NCI-H345 treated with DMSO at 0.1 percent for 48 hours (cell line): ENCODE data around the gene GLYATL1B.
A peak's percentile ranks its signal among the peaks of the same experiment; 100 is the strongest.
"Not testable (repeated sequence)": the region's sequence is repeated elsewhere in the genome, so short reads cannot be mapped to it uniquely, and the experiment has no call there.

Experiments used
- DNase-seq: peaks from one replicate; lab custom pipeline; 2025; ENCODE audit not compliant: unreplicated experiment; lab: John Stamatoyannopoulos, UW

GLYATL1B gene

GRCh38 chr11:59095225-59095624 is 9.1 kb downstream of the GLYATL1B start:
- not testable (repeated sequence) for DNase-seq

GRCh38 chr11:59095972-59096575 is 10.0 kb downstream of the GLYATL1B start:
- DNase-seq = not testable (repeated sequence)

DNA sequence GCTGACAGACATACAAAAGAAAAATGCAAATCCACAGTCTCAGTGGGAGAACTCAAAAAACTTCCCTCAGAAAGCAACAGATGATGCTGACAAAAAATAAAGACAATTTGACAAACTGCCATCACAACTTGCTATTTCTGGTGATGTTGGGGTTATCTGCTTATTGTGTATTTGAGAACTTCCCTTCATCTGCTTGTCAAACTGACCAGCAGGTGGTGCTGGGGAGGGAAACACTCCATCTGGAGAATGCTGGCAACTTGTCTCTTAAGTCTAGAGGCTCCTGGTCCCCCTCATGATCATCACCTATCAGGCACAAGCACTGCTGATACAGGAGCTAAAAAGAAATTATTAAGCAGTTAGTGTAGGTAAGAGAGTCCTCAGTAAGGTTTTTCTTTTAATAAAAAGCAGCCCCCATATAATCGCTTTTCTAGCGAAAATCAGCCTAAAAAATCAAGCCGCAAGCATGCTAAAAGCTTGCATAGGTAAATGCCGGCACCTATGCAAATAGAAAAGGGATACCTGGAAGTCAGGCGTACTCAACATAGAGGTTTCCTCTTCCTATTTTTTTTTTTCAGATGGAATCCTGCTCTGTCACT is 11.1 kb downstream of the GLYATL1B start:
- no peak for DNase-seq

DNA sequence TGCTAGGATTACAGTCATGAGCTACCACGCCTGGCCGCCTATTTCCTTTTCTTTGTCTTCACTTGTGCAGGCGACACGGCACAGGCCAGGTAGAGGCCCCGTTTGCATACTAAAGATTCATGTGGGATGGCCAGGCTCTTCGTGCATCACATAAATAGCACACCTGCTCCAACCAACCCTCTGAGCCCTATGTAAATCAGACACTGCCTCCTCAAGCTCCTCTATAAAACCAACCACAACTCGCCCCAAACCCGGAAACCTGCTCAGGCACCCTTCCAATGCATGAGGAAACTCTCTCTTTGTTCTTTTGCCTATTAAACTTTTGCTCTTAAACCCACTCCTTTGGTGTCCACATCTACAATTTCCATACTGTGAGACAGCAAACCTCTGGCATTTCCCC is 11.8 kb downstream of the GLYATL1B start:
- DNase-seq = not testable (repeated sequence)

DNA sequence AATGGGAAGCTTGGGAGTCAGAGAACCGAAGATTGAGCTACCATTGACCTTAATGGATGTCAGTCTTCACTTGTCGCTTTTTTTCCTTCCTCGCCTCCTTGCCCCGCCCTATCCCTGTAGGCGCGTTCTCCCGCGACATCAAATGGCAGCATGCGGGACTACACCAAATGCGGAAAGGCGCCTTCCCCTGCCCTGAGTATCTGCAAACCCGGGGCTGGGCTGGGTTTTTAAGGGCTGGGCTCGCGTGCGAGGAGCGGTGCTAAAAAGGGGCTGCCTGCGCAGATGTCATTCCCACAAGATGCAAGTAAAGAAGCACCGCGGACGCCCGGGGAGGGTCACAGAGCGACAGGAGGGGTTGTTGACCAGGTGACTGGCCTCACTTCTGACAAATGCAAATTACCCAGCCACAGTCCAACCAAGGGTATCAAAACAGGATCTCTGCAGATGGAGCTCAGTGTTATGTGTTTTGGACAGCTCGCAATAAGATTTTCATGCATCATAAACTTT is 16.2 kb downstream of the GLYATL1B start:
- no peak for DNase-seq

GRCh38 chr11:59106363-59107336 is 20.5 kb downstream of the GLYATL1B start, which contains the start of gene FAM111B:
Gene FAM111B, plus strand, starts transcription at chr11:59107237. Its CDS starts 2,389 bp downstream, at chr11:59109626.
- peak; percentile 94 for DNase-seq

DNA sequence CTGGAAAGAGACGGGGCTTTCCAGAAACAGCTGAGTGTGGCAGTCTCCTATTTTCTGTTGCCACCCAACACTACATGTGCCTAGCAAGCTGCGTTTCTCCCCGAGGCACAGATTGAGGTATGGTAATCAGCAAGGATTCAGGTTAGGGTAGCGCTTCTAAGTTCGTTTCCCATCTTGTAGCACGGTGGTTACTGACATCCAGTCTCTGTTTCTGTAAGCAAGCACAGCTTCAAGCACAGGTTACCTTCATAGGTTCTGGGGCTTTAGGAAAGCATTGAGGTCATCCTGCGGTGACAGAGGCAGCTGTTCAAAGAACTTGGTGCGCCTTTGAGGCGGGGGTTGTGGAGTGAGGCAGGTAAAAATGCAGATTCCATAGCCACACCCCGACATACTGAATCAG is 21.6 kb downstream of the GLYATL1B start:
- not testable (repeated sequence) for DNase-seq

DNA sequence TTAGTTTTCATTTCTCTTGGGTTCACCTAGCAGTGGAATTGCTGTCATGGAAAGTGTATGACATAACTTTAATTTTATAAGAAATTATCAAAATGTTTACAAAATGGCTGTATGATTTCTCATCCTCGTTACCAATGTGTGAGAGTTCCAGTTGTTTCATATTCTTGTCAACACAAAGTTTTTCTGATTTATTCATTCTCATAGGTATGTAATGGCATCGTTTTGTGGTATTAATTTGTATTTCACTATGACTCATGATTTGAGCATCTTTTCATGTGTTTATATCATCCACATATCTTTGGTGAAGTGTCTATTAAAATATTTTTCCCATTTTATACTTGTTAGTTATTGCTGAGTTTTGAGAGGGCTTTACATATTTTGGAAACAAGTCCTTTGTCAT is 26.4 kb downstream of the GLYATL1B start:
- no peak for DNase-seq

DNA sequence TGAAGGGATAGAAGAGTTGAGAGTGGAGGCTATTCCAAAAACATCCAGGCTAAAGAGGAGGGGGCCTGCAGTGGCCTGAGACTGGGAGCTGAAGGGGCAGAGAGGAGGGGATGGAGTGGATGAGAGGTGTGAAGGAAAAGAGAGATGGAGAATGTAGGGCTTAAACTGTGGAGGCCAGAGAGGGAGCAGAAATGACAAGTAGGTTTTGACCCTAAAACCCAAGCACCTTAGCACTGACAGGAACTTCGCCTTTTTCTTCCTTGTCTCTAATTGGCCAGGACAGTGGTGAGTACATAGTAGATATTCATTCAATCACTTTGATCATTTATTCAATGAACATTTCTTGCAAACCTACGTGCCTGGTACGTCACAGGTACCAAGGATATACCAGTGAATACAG is 28.2 kb downstream of the GLYATL1B start:
- DNase-seq = no peak

- DNase-seq = no peak
These were observed 29.4 kb downstream of the GLYATL1B start for GRCh38 chr11:59115553-59115952.

DNA sequence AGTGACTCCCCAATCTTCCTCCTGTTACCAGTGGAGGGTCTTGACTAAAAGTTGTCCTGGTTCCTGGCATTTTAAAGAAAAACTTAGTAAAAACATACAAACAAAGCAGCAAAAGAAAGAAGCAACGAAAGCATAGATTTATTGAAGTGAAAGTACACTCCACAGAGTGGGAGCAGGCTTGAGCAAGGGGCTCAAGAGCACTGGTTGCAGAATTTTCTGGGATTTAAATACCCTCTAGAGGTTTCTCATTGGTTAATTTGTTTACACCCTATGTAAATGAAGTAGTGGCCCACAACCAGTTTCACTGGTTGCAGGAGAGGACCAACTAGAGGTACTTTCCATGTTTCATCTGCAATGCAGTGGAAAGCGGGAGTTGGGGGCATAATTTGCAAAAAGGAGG is 31.7 kb downstream of the GLYATL1B start:
- DNase-seq = no peak

- DNase-seq = no peak
These were observed 33.7 kb downstream of the GLYATL1B start for GRCh38 chr11:59119826-59120225.

GRCh38 chr11:59135648-59136461 is 49.7 kb downstream of the GLYATL1B start:
- peak; percentile 22 for DNase-seq

- DNase-seq = not testable (repeated sequence)
These were observed 50.4 kb downstream of the GLYATL1B start for GRCh38 chr11:59136551-59136950.

- no peak for DNase-seq
These were observed 51.1 kb downstream of the GLYATL1B start for GRCh38 chr11:59137190-59137589.

DNA sequence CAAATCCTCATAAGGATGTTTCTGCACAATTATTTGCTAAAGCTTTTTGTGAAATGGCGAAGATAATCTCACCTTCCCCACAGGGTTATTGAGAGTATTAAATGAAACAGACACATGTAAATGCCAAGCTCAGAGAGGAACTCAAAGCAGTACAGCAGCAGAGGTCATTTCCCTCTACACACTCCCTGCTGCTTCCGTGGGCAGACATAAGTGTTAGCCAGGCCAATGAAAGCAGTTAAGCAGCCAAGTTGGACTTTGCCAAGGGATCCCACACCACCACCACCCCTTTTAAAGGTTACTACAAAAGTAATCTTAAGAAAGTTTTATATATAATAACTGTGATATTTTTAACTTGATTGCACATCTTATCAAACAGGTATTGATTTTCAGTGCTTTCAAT is 52.5 kb downstream of the GLYATL1B start:
- DNase-seq = no peak

GRCh38 chr11:59141191-59141590 is 55.1 kb downstream of the GLYATL1B start:
- DNase-seq = no peak

GRCh38 chr11:59141673-59142460 is 55.8 kb downstream of the GLYATL1B start:
- DNase-seq = no peak

DNA sequence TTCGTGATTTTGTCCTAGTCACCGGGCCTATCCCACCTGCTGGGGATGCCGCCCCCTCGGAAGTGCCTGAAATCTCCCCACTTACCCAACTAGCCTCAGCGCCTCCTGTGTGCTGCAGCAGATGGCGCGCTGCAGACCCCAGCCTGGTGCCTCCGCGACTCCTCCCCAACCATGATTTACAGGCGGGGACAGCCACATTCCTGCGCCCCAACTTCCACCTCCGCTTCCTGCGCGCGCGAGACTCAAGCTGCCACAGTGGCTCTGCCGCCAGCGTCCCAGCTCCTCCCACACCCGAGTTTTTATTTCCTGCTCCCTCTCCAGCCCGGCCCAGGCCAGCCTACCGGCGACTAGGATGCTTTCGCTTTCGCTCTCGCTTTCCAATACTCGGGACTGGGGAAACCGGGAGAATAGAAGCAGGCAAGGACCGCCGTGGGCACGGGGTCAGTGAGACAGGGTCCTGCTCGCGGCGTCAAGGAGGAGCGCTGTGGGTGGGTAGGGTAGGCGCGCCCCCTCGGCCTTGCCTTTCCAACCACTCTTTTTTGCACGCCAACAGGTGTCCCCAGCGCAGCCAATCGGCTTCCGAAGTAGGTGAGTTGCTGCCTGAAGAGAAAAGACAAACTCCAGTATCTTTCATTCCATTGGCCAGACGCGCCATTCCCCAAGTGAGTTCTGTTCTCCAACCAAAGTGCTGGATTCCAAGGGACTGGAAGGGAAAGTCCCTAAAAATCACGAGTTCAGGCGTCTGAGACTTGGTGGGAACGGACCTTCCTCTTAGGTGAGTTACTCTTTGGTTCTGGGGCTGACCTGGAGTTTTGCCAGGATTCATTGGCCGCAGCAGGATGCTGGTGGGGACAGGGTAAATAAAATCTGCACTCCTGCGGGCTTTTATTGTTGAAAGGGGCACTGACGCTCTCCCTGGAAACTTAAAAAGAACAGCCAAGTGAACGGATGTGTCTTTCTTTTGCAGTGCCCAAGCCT is 56.7 kb downstream of the GLYATL1B start, which contains the start of gene FAM111A:
Gene FAM111A, plus strand, starts transcription at position 327 of the 978 bp plus-strand sequence. CDS start 6,017 bp downstream, outside the sequence.
- DNase-seq = peak; percentile 94
